Astrocyte (in vitro differentiated cells and primary cell): Measurements from ENCODE around the gene SLC35F2. TPM values are rescaled to one million over a fixed set of nuclear protein-coding genes. Genes with fewer than 3 reads are reported as not detected.
"Not testable (repeated sequence)": the region's sequence is repeated elsewhere in the genome, so short reads cannot be mapped to it uniquely, and the experiment has no call there.

Experiments used
- DNase-seq: peaks from one replicate; pipeline ENCODE4 v3.0.0-alpha.2; 2010; ENCODE audit warnings: low read depth
- FAIRE-seq: peaks from 2 replicates; lab custom pipeline; 2011; peaks lifted over from hg19 to GRCh38; lab: Jason Lieb, UNC
- H2AFZ ChIP-seq: 2 replicates; pipeline ENCODE4 v1.6.0; 2012; ENCODE audit warnings: low read depth, low read length, inconsistent platforms
- H3K27ac ChIP-seq: 2 replicates; pipeline ENCODE4 v1.5.1; 2011; ENCODE audit warnings: low read depth, low read length, inconsistent platforms
- H3K27me3 ChIP-seq: 2 replicates; pipeline ENCODE4 v1.6.0; 2011; ENCODE audit warnings: low read length, inconsistent platforms; ENCODE audit not compliant: insufficient read depth
- H3K36me3 ChIP-seq: 2 replicates; pipeline ENCODE4 v1.5.1; 2011; ENCODE audit warnings: low read length, inconsistent platforms; ENCODE audit not compliant: insufficient read depth
- H3K4me1 ChIP-seq: 2 replicates; pipeline ENCODE4 v1.5.1; 2011; ENCODE audit warnings: low read length, inconsistent platforms; ENCODE audit not compliant: insufficient read depth
- H3K4me2 ChIP-seq: 2 replicates; pipeline ENCODE4 v1.6.0; 2012; ENCODE audit warnings: low read length, inconsistent platforms
- H3K4me3 ChIP-seq: 2 replicates; pipeline ENCODE4 v1.5.1; 2011; ENCODE audit warnings: low read depth, mild to moderate bottlenecking, low read length, inconsistent platforms; ENCODE audit not compliant: insufficient read depth
- H3K79me2 ChIP-seq: 2 replicates; pipeline ENCODE4 v1.6.0; 2012; ENCODE audit warnings: mild to moderate bottlenecking, low read length, inconsistent platforms; ENCODE audit not compliant: insufficient read depth
- H3K9ac ChIP-seq: 2 replicates; pipeline ENCODE4 v1.6.0; 2012; ENCODE audit warnings: mild to moderate bottlenecking, low read length, inconsistent platforms
- H3K9me3 ChIP-seq: 2 replicates; pipeline ENCODE4 v1.5.1; 2012; ENCODE audit warnings: low read depth, mild to moderate bottlenecking, low read length, inconsistent platforms; ENCODE audit not compliant: insufficient read depth
- H4K20me1 ChIP-seq: 2 replicates; pipeline ENCODE4 v1.6.0; 2012; ENCODE audit warnings: low read length, inconsistent platforms; ENCODE audit not compliant: insufficient read depth
- H3K27ac Mint-ChIP-seq: one replicate; pipeline ENCODE4 v1.8.0; 2021; ENCODE audit warnings: mild to moderate bottlenecking, mixed read lengths; ENCODE audit not compliant: unreplicated experiment
- H3K27me3 Mint-ChIP-seq: one replicate; pipeline ENCODE4 v1.8.0; 2021; ENCODE audit warnings: low read depth, mixed read lengths; ENCODE audit not compliant: unreplicated experiment
- H3K36me3 Mint-ChIP-seq: one replicate; pipeline ENCODE4 v1.8.0; 2021; ENCODE audit warnings: low read depth, mixed read lengths; ENCODE audit not compliant: unreplicated experiment
- H3K4me1 Mint-ChIP-seq: one replicate; pipeline ENCODE4 v1.8.0; 2021; ENCODE audit warnings: low read depth, mixed read lengths; ENCODE audit not compliant: unreplicated experiment
- H3K4me3 Mint-ChIP-seq: one replicate; pipeline ENCODE4 v1.8.0; 2021; ENCODE audit warnings: mild to moderate bottlenecking, moderate library complexity, mixed read lengths; ENCODE audit not compliant: unreplicated experiment
- H3K9me3 Mint-ChIP-seq: one replicate; pipeline ENCODE4 v1.8.0; 2021; ENCODE audit warnings: mild to moderate bottlenecking, mixed read lengths; ENCODE audit not compliant: unreplicated experiment
- CTCF ChIP-seq: IDR thresholded peaks from 2 replicates; pipeline ENCODE4 v1.5.1; 2011; ENCODE audit warnings: low read depth, mild to moderate bottlenecking, inconsistent platforms, low read length, moderate library complexity; ENCODE audit not compliant: insufficient read depth
- EZH2 ChIP-seq: IDR thresholded peaks from 2 replicates; pipeline ENCODE4 v1.6.1; 2012; ENCODE audit warnings: mild to moderate bottlenecking, low read length, inconsistent platforms; ENCODE audit not compliant: insufficient read depth
- total RNA-seq: library from RNA; stranded (reverse); gene quantifications from 2 replicates; pipeline ENCODE4 v1.2.1, GENCODE V29; 2021

SLC35F2 gene
- total RNA-seq, 1 donor from 2014 or later, result 52.5 TPM

- peaks cover 1% of the 10 kb centered on the region for H3K4me1 Mint-ChIP-seq
- Histone ChIP-seq H3K4me2 (no peak overlapping the region), H3K36me3 (no peaks in the 10 kb centered on the region), H3K27me3 (peaks cover 3% of the 10 kb centered on the region), H3K79me2 (no peaks in the 10 kb centered on the region), H3K9ac (no peak overlapping the region), H3K4me3 (no peak overlapping the region), H2AFZ (no peak overlapping the region), H4K20me1 (no peaks in the 10 kb centered on the region), H3K4me1 (no peaks in the 10 kb centered on the region), H3K27ac (no peak overlapping the region), H3K9me3 (no peaks in the 10 kb centered on the region)
- TF ChIP-seq CTCF (peak; percentile 71), EZH2 (no peak)
- peak; percentile 76 for FAIRE-seq
- H3K27me3 Mint-ChIP-seq, result no peaks in the 10 kb centered on the region
- H3K4me3 Mint-ChIP-seq, result no peak overlapping the region
- H3K27ac Mint-ChIP-seq, result no peak overlapping the region
- H3K36me3 Mint-ChIP-seq, result no peaks in the 10 kb centered on the region
- no peaks in the 10 kb centered on the region for H3K9me3 Mint-ChIP-seq
- peak; percentile 26 for DNase-seq
Measured at GRCh38 chr11:107898270-107898669, 39.7 kb upstream of the SLC35F2 start.

- Histone ChIP-seq H3K36me3 (no peaks in the 10 kb centered on the region), H4K20me1 (no peaks in the 10 kb centered on the region), H3K4me2 (no peak overlapping the region)
Measured at GRCh38 chr11:107882095-107882820, 23.7 kb upstream of the SLC35F2 start.

GRCh38 chr11:107881471-107881870 lies 22.9 kb upstream of the SLC35F2 start:
- H3K27ac ChIP-seq, H3K27me3 ChIP-seq, H3K9ac ChIP-seq, H4K20me1 ChIP-seq, H3K36me3 ChIP-seq, DNase-seq, H3K36me3 Mint-ChIP-seq, H3K79me2 ChIP-seq, H3K9me3 Mint-ChIP-seq, H3K9me3 ChIP-seq, H3K27me3 Mint-ChIP-seq, H3K4me3 ChIP-seq, H3K4me1 ChIP-seq, FAIRE-seq, H3K4me2 ChIP-seq: not testable (repeated sequence)
- Mint-ChIP-seq H3K4me3 (peak overlapping the region; percentile 40), H3K27ac (peak overlapping the region; percentile 72), H3K4me1 (peaks cover 21% of the 10 kb centered on the region)
- H2AFZ ChIP-seq, result peak overlapping the region; percentile 49

More at GRCh38 chr11:107882095-107882820, 23.7 kb upstream of the SLC35F2 start:
- H3K27ac ChIP-seq, result no peak overlapping the region
- Mint-ChIP-seq H3K4me3 (no peak overlapping the region), H3K4me1 (peaks cover 21% of the 10 kb centered on the region), H3K27ac (peak overlapping the region; percentile 16), H3K36me3 (no peaks in the 10 kb centered on the region), H3K9me3 (no peaks in the 10 kb centered on the region), H3K27me3 (no peaks in the 10 kb centered on the region)
- DNase-seq, result no peak
- H3K9ac ChIP-seq, result no peak overlapping the region
- TF ChIP-seq CTCF, result no peak
- no peak for TF ChIP-seq EZH2
- no peaks in the 10 kb centered on the region for H3K4me1 ChIP-seq
- H3K79me2 ChIP-seq, result no peaks in the 10 kb centered on the region
- no peak for FAIRE-seq
- no peaks in the 10 kb centered on the region for H3K9me3 ChIP-seq
- peak overlapping the region; percentile 49 for H2AFZ ChIP-seq
- no peaks in the 10 kb centered on the region for H3K27me3 ChIP-seq
- H3K4me3 ChIP-seq, result no peak overlapping the region
